Measurements from ENCODE around the gene MFSD11.

GRCh38 chr17:76722279-76722678 is 15.6 kb upstream of the MFSD11 start:
- TF ChIP-seq CTCF (IDR thresholded peaks at IDR 0.05) (no peak), POLR2A (IDR thresholded peaks at IDR 0.05) (no peak)

Measured in Peyer's patch (tissue), 4 donors.